HEK293 (cell line): ENCODE results near the gene LGALS8.

Experiments used
- CTCF ChIA-PET: fragments of 350-600 bp; formaldehyde crosslinking; extraction: SDS; loops from one replicate; lab custom pipeline; 2021; ENCODE audit warnings: antibody characterized with exemption; lab: Yijun Ruan, JAX
- POLR2A ChIA-PET: fragments of 300-600 bp; formaldehyde crosslinking; extraction: SDS; loops from one replicate; lab custom pipeline; 2020; ENCODE audit warnings: antibody characterized with exemption, inconsistent platforms; lab: Yijun Ruan, JAX
- H3K27ac ChIP-seq: fragments of 200-500 bp; sonication (Bioruptor generic); 2 replicates; pipeline ENCODE4 v1.5.1; 2014; ENCODE audit warnings: low read depth, low read length, control low read depth, inconsistent platforms; ENCODE audit errors: extremely low read depth
- H3K36me3 ChIP-seq, 2 experiments: fragments of 200-500 bp in 1 of 2; sonication (Bioruptor generic) in 1 of 2; 1 replicate in 1 of 2; 2 replicates in 1 of 2; pipeline ENCODE4 v1.5.1; 2014 to 2017; ENCODE audit warnings: inconsistent platforms in 2 of 2, low read length in 2 of 2; ENCODE audit not compliant: control insufficient read depth in 2 of 2, insufficient read depth in 1 of 2
- H3K4me1 ChIP-seq: fragments of 200-500 bp; sonication (Bioruptor generic); 2 replicates; pipeline ENCODE4 v1.5.1; 2014; ENCODE audit warnings: mild to moderate bottlenecking, low read length, inconsistent platforms; ENCODE audit not compliant: control insufficient read depth, insufficient read depth
- H3K4me3 ChIP-seq: 2 replicates; pipeline ENCODE4 v1.5.1; 2011; ENCODE audit warnings: low read depth, mild to moderate bottlenecking, control low read depth, low read length, moderate library complexity
- H3K9me3 ChIP-seq: fragments of 200-500 bp; sonication (Bioruptor generic); 2 replicates; pipeline ENCODE4 v1.5.1; 2014; ENCODE audit warnings: low read depth, low read length, inconsistent platforms; ENCODE audit not compliant: control insufficient read depth, insufficient read depth
- ATF2 ChIP-seq: fragments of 450-650 bp; formaldehyde crosslinking; IDR thresholded peaks from 2 replicates; pipeline ENCODE4 v1.5.1; 2016; ENCODE audit warnings: missing biosample characterization, missing genetic modification characterization, low read depth
- GLIS2 ChIP-seq: fragments of 450-650 bp; formaldehyde crosslinking; IDR thresholded peaks from 2 replicates; pipeline ENCODE4 v1.5.1; 2016; ENCODE audit warnings: missing biosample characterization, missing genetic modification characterization
- PATZ1 ChIP-seq: fragments of 450-650 bp; formaldehyde crosslinking; IDR thresholded peaks from 2 replicates; pipeline ENCODE4 v1.5.1; 2016; ENCODE audit warnings: missing biosample characterization, missing genetic modification characterization
- ZBTB17 ChIP-seq: fragments of 450-650 bp; formaldehyde crosslinking; IDR thresholded peaks from 2 replicates; pipeline ENCODE4 v1.5.1; 2016; ENCODE audit warnings: missing biosample characterization, missing genetic modification characterization
- ZFP3 ChIP-seq: fragments of 450-650 bp; formaldehyde crosslinking; IDR thresholded peaks from 2 replicates; pipeline ENCODE4 v1.5.1; 2016; ENCODE audit warnings: low read depth, missing biosample characterization, missing genetic modification characterization
- ZNF148 ChIP-seq: fragments of 450-650 bp; formaldehyde crosslinking; IDR thresholded peaks from 2 replicates; pipeline ENCODE4 v1.5.0; 2017; ENCODE audit warnings: missing biosample characterization, missing genetic modification characterization, borderline replicate concordance
- ZNF174 ChIP-seq: fragments of 450-650 bp; formaldehyde crosslinking; IDR thresholded peaks from 2 replicates; pipeline ENCODE4 v1.5.0; 2017; ENCODE audit warnings: missing biosample characterization, mild to moderate bottlenecking, missing genetic modification characterization
- ZNF23 ChIP-seq: fragments of 450-650 bp; formaldehyde crosslinking; IDR thresholded peaks from 2 replicates; pipeline ENCODE4 v1.5.1; 2016; ENCODE audit warnings: missing biosample characterization, missing genetic modification characterization, borderline replicate concordance
- ZNF366 ChIP-seq: fragments of 450-650 bp; formaldehyde crosslinking; conservative IDR thresholded peaks from 2 replicates; pipeline ENCODE4 v1.5.1; 2016; ENCODE audit warnings: missing biosample characterization, missing genetic modification characterization
- ZNF488 ChIP-seq: fragments of 450-650 bp; formaldehyde crosslinking; IDR thresholded peaks from 2 replicates; pipeline ENCODE4 v1.5.1; 2016; ENCODE audit warnings: missing biosample characterization, missing genetic modification characterization
- ZNF621 ChIP-seq: fragments of 450-650 bp; formaldehyde crosslinking; IDR thresholded peaks from 2 replicates; pipeline ENCODE4 v1.5.1; 2017; ENCODE audit warnings: missing biosample characterization, missing genetic modification characterization
- ZNF629 ChIP-seq: fragments of 450-650 bp; formaldehyde crosslinking; IDR thresholded peaks from 2 replicates; pipeline ENCODE4 v1.5.1; 2017; ENCODE audit warnings: missing biosample characterization, missing genetic modification characterization
- ZNF664 ChIP-seq: fragments of 450-650 bp; formaldehyde crosslinking; IDR thresholded peaks from 2 replicates; pipeline ENCODE4 v1.5.1; 2016; ENCODE audit warnings: missing biosample characterization, missing genetic modification characterization
- ZNF670 ChIP-seq: fragments of 450-650 bp; formaldehyde crosslinking; IDR thresholded peaks from 2 replicates; pipeline ENCODE4 v1.5.1; 2016; ENCODE audit warnings: missing biosample characterization, missing genetic modification characterization, low read depth
- ZNF785 ChIP-seq: fragments of 450-650 bp; formaldehyde crosslinking; IDR thresholded peaks from 2 replicates; pipeline ENCODE4 v1.5.1; 2016; ENCODE audit warnings: missing biosample characterization, missing genetic modification characterization

Gene LGALS8

GRCh38 chr1:236509647-236510401 is 14.0 kb upstream of the LGALS8 start:
- Histone ChIP-seq H3K4me3 (no peak overlapping the region), H3K4me1 (peaks cover 12% of the 10 kb centered on the region), H3K9me3 (no peaks in the 10 kb centered on the region), H3K36me3 (no peaks in the 10 kb centered on the region), H3K27ac (no peak overlapping the region)
- POLR2A ChIA-PET = no interaction called here
- CTCF ChIA-PET = interaction anchor here (0.7 to 2.2 kb wide), 3 partner anchors 9 to 592 kb away, joined by 3 to 7 read pairs (median 5); no protein-coding TSS in a partner anchor
- TF ChIP-seq ZNF664 (tag by site-specific recombination) (no peak), ATF2 (tag by site-specific recombination) (no peak), ZNF670 (tag by site-specific recombination) (no peak)

GRCh38 chr1:236511735-236512418 is 11.9 kb upstream of the LGALS8 start:
- no peak overlapping the region for H3K27ac ChIP-seq
- POLR2A ChIA-PET = no interaction called here

GRCh38 chr1:236514703-236515442 is 8.9 kb upstream of the LGALS8 start:
- H3K36me3 ChIP-seq = no peaks in the 10 kb centered on the region
- ChIA-PET CTCF (no interaction called here), POLR2A (interaction anchor here (1.8 kb wide), 1 partner anchor 8 kb away, joined by 9 read pairs; no protein-coding TSS in a partner anchor)
- H3K27ac ChIP-seq = peak overlapping the region; percentile 64
- H3K9me3 ChIP-seq = no peaks in the 10 kb centered on the region
- H3K4me1 ChIP-seq = peaks cover 23% of the 10 kb centered on the region
- no peak overlapping the region for H3K4me3 ChIP-seq
- no peak for TF ChIP-seq ZNF174 (tag by site-specific recombination)
- TF ChIP-seq ZBTB17 (tag by site-specific recombination) = peak; percentile 61; the same call in 1 of the 2 replicates
- no peak for TF ChIP-seq ZNF23 (tag by site-specific recombination)
- TF ChIP-seq GLIS2 (tag by site-specific recombination) = no peak
- TF ChIP-seq ZNF629 (tag by site-specific recombination) = no peak
- TF ChIP-seq ZNF488 = no peak
- no peak for TF ChIP-seq ZNF148
- no peak for TF ChIP-seq ZNF621 (tag by site-specific recombination)
- TF ChIP-seq PATZ1 (tag by site-specific recombination) = no peak
- TF ChIP-seq ZNF785 = no peak

More at GRCh38 chr1:236511735-236512418, 11.9 kb upstream of the LGALS8 start:
- H3K4me3 ChIP-seq = no peak overlapping the region
- CTCF ChIA-PET = interaction anchor here (2.2 kb wide), 1 partner anchor 13 kb away, joined by 5 read pairs; no protein-coding TSS in a partner anchor
- no peaks in the 10 kb centered on the region for H3K9me3 ChIP-seq
- no peaks in the 10 kb centered on the region for H3K36me3 ChIP-seq
- H3K4me1 ChIP-seq = peaks cover 28% of the 10 kb centered on the region
- TF ChIP-seq ZNF366 (tag by site-specific recombination) (peak; percentile 51; the same call in 1 of the 2 replicates), ZFP3 (tag by site-specific recombination) (no peak)
